ENCODE measurements around the gene G0S2. TPM values are rescaled to one million over a fixed set of nuclear protein-coding genes. Genes with fewer than 3 reads are reported as not detected.

The G0S2 gene
- total RNA-seq, 1 experiment from 2014 or later = 4.0 TPM

GRCh38 chr1:209703834-209704504 lies 28.8 kb downstream of the G0S2 start:
- CTCF ChIA-PET = interaction anchor here (0.6 to 0.7 kb wide), 3 partner anchors 10 to 625 kb away, joined by 3 to 11 read pairs (median 4); partner anchors contain the start of gene HHAT
- H3K4me3 Mint-ChIP-seq (ENCODE audit: low read depth, unreplicated experiment) = no peak overlapping the region
- TF ChIP-seq CTCF (IDR thresholded peaks at IDR 0.05; ENCODE audit: unreplicated experiment) = no peak
- no peaks in the 10 kb centered on the region for H3K9me3 Mint-ChIP-seq (ENCODE audit: low read depth, unreplicated experiment)
- no peaks in the 10 kb centered on the region for H3K27me3 Mint-ChIP-seq (ENCODE audit: unreplicated experiment)
- H3K36me3 Mint-ChIP-seq (ENCODE audit: insufficient read depth, unreplicated experiment) = no peaks in the 10 kb centered on the region
- peaks cover 19% of the 10 kb centered on the region for H3K4me1 Mint-ChIP-seq (ENCODE audit: low read depth, unreplicated experiment)
- no peak overlapping the region for H3K27ac Mint-ChIP-seq (ENCODE audit: unreplicated experiment)
- no TSS peak for BruUV-seq (replicated peaks)
- intact Hi-C loops (cut with micrococcal nuclease; ENCODE audit: unreplicated experiment) = no loop called here
- DNase-seq = no peak

- no peaks in the 10 kb centered on the region for H3K36me3 Mint-ChIP-seq (ENCODE audit: insufficient read depth, unreplicated experiment)
- no peak for TF ChIP-seq CTCF (IDR thresholded peaks at IDR 0.05; ENCODE audit: unreplicated experiment)
- CTCF ChIA-PET = interaction anchor here (0.6 kb wide), 1 partner anchor 9 kb away, joined by 7 read pairs; no protein-coding TSS in a partner anchor
- DNase-seq = no peak
- H3K4me1 Mint-ChIP-seq (ENCODE audit: low read depth, unreplicated experiment) = peaks cover 19% of the 10 kb centered on the region
- no TSS peak for BruUV-seq (replicated peaks)
- intact Hi-C loops (cut with micrococcal nuclease; ENCODE audit: unreplicated experiment) = no loop called here
- no peak within 1 kb of the TSS for H3K4me3 Mint-ChIP-seq (ENCODE audit: low read depth, unreplicated experiment)
- no peaks in the 10 kb centered on the region for H3K9me3 Mint-ChIP-seq (ENCODE audit: low read depth, unreplicated experiment)
- H3K27me3 Mint-ChIP-seq (ENCODE audit: unreplicated experiment) = no peaks in the 10 kb centered on the region
- no peak within 1 kb of the TSS for H3K27ac Mint-ChIP-seq (ENCODE audit: unreplicated experiment)
These were observed 29.4 kb downstream of the G0S2 start, which contains the start of gene HSD11B1 for GRCh38 chr1:209704584-209704983. Gene HSD11B1, plus strand, starts transcription at chr1:209704846. Its CDS starts 97 bp downstream, at chr1:209704943.

- no peaks in the 10 kb centered on the region for H3K9me3 Mint-ChIP-seq (ENCODE audit: low read depth, unreplicated experiment)
- H3K27me3 Mint-ChIP-seq (ENCODE audit: unreplicated experiment) = no peaks in the 10 kb centered on the region
- peaks cover 19% of the 10 kb centered on the region for H3K4me1 Mint-ChIP-seq (ENCODE audit: low read depth, unreplicated experiment)
- H3K4me3 Mint-ChIP-seq (ENCODE audit: low read depth, unreplicated experiment) = no peak overlapping the region
- TF ChIP-seq CTCF (IDR thresholded peaks at IDR 0.05; ENCODE audit: unreplicated experiment) = no peak
- CTCF ChIA-PET = interaction anchor here (0.6 kb wide), 1 partner anchor 10 kb away, joined by 7 read pairs; no protein-coding TSS in a partner anchor
- intact Hi-C loops (cut with micrococcal nuclease; ENCODE audit: unreplicated experiment) = no loop called here
- no peak for DNase-seq
- no peaks in the 10 kb centered on the region for H3K36me3 Mint-ChIP-seq (ENCODE audit: insufficient read depth, unreplicated experiment)
- no peak overlapping the region for H3K27ac Mint-ChIP-seq (ENCODE audit: unreplicated experiment)
- BruUV-seq (replicated peaks) = no TSS peak
These were observed 29.9 kb downstream of the G0S2 start for GRCh38 chr1:209705033-209705598.

GRCh38 chr1:209706622-209707021 lies 31.4 kb downstream of the G0S2 start:
- peaks cover 30% of the 10 kb centered on the region for H3K4me1 Mint-ChIP-seq (ENCODE audit: low read depth, unreplicated experiment)
- BruUV-seq (replicated peaks) = no TSS peak
- no peaks in the 10 kb centered on the region for H3K9me3 Mint-ChIP-seq (ENCODE audit: low read depth, unreplicated experiment)
- DNase-seq = no peak
- no peak for TF ChIP-seq CTCF (IDR thresholded peaks at IDR 0.05; ENCODE audit: unreplicated experiment)
- no peak overlapping the region for H3K27ac Mint-ChIP-seq (ENCODE audit: unreplicated experiment)
- no peaks in the 10 kb centered on the region for H3K27me3 Mint-ChIP-seq (ENCODE audit: unreplicated experiment)
- CTCF ChIA-PET = interaction anchor here (0.8 kb wide), 1 partner anchor 57 kb away, joined by 3 read pairs; no protein-coding TSS in a partner anchor
- intact Hi-C loops (cut with micrococcal nuclease; ENCODE audit: unreplicated experiment) = no loop called here
- no peak overlapping the region for H3K4me3 Mint-ChIP-seq (ENCODE audit: low read depth, unreplicated experiment)
- no peaks in the 10 kb centered on the region for H3K36me3 Mint-ChIP-seq (ENCODE audit: insufficient read depth, unreplicated experiment)

Data from Calu3 (cell line).